ENCODE results near the gene FOXO4.

Gene FOXO4

GRCh38 chrX:71098951-71099506 is 3.4 kb downstream of the FOXO4 start:
- no peak for DNase-seq (ENCODE audit: low read depth)

GRCh38 chrX:71099736-71100135 is 4.1 kb downstream of the FOXO4 start:
- DNase-seq (ENCODE audit: low read depth) = no peak

- no peak for DNase-seq (ENCODE audit: low read depth)
Measured at GRCh38 chrX:71100581-71101505, 5.2 kb downstream of the FOXO4 start.

GRCh38 chrX:71102292-71102691 is 6.6 kb downstream of the FOXO4 start:
- DNase-seq (ENCODE audit: low read depth) = no peak

GRCh38 chrX:71103110-71103983 is 7.7 kb downstream of the FOXO4 start:
- DNase-seq (ENCODE audit: low read depth) = no peak

- DNase-seq (ENCODE audit: low read depth) = no peak
Measured at GRCh38 chrX:71105628-71106027, 10.0 kb downstream of the FOXO4 start.

- DNase-seq (ENCODE audit: low read depth) = no peak
Measured at GRCh38 chrX:71106427-71106826, 10.8 kb downstream of the FOXO4 start, which contains the start of gene CXorf65. CXorf65 (minus strand) TSS chrX:71106740; CDS start chrX:71106556, 184 bp downstream.

- no peak for DNase-seq (ENCODE audit: low read depth)
Measured at GRCh38 chrX:71107245-71107644, 11.6 kb downstream of the FOXO4 start.

GRCh38 chrX:71107762-71108360 is 12.2 kb downstream of the FOXO4 start:
- no peak for DNase-seq (ENCODE audit: low read depth)

GRCh38 chrX:71109051-71109450 is 13.4 kb downstream of the FOXO4 start:
- no peak for DNase-seq (ENCODE audit: low read depth)

GRCh38 chrX:71111141-71111843 is 15.6 kb downstream of the FOXO4 start, which contains the start of gene IL2RG:
IL2RG (minus strand) TSS chrX:71111577; CDS start chrX:71111539, 38 bp downstream.
- DNase-seq (ENCODE audit: low read depth) = no peak

- DNase-seq (ENCODE audit: low read depth) = no peak
Measured at GRCh38 chrX:71111921-71112431, 16.3 kb downstream of the FOXO4 start.

- no peak for DNase-seq (ENCODE audit: low read depth)
Measured at GRCh38 chrX:71117358-71117757, 21.7 kb downstream of the FOXO4 start.

GRCh38 chrX:71118032-71118984 is 22.7 kb downstream of the FOXO4 start, which contains the start of gene MED12:
MED12 (plus strand) TSS chrX:71118596; CDS start chrX:71118755, 159 bp downstream.
- peak; percentile 25 for DNase-seq (ENCODE audit: low read depth)

GRCh38 chrX:71118985-71119535 is 23.4 kb downstream of the FOXO4 start:
- DNase-seq (ENCODE audit: low read depth) = no peak

GRCh38 chrX:71128166-71128833 is 32.6 kb downstream of the FOXO4 start:
- no peak for DNase-seq (ENCODE audit: low read depth)

GRCh38 chrX:71128915-71129765 is 33.5 kb downstream of the FOXO4 start:
- DNase-seq (ENCODE audit: low read depth) = no peak

GRCh38 chrX:71131510-71131909 is 35.9 kb downstream of the FOXO4 start:
- no peak for DNase-seq (ENCODE audit: low read depth)

Data from HS-5 (cell line).